Peyer's patch (tissue), 4 donors: ENCODE data around the gene ZNF324.

Experiments
- CTCF ChIP-seq, 6 experiments: fragments of 450-650 bp in 4 of 6; fragments of 200-600 bp in 2 of 6; sonication (generic) in 1 of 6; IDR thresholded peaks; one replicate each; pipeline ENCODE4 v1.5.1; 2017 to 2019; ENCODE audit warnings: antibody characterized with exemption in 6 of 6, mild to moderate bottlenecking in 3 of 6, moderate library complexity in 1 of 6
- POLR2A ChIP-seq, 2 donors: fragments of 450-650 bp; IDR thresholded peaks; one replicate each; pipeline ENCODE4 v1.5.1; 2017; ENCODE audit warnings: antibody characterized with exemption in 2 of 2, mild to moderate bottlenecking in 2 of 2, moderate library complexity in 2 of 2

- TF ChIP-seq CTCF (IDR thresholded peaks at IDR 0.05) (peak; percentile 71 to 95 (median 86)), POLR2A (IDR thresholded peaks at IDR 0.05) (peak; percentile 42 to 52)
Measured at GRCh38 chr19:58519355-58520256, 52.7 kb downstream of the ZNF324 start, which contains the start of gene ZBTB45.
